Stomach (tissue), 4 donors: Measurements from ENCODE around the gene ANAPC10.

ENCODE experiments used
- CTCF ChIP-seq, 7 experiments: fragments of 450-650 bp in 4 of 7; fragments of 200-600 bp in 3 of 7; sonication (generic) in 3 of 7; IDR thresholded peaks; one replicate each; pipeline ENCODE4 v1.5.1; 2016 to 2019; ENCODE audit warnings: antibody characterized with exemption in 7 of 7, control low read depth in 2 of 7, mild to moderate bottlenecking in 1 of 7
- POLR2AphosphoS5 ChIP-seq, 3 donors: sonication (generic); formaldehyde crosslinking; IDR thresholded peaks; one replicate each; pipeline ENCODE4 v1.6.1; 2016; ENCODE audit warnings: antibody characterized with exemption in 3 of 3

DNA sequence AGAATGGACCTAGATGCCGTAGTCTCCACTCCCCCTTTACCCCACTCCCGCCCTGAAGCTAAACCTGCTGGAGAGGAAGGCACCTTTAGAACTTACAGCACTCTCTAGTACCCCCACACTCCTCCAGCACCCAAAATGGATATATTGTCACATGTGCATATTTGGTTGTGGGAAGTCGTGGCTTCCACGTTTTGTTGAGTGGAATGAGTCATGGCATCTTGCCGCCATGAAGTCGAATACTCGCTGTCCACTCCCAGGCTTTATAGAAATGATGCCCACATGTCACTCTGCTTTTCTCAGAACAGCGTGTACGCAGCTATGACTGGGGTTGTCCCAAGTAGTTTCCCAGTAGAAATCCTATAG is 660 bp upstream of the ANAPC10 start:
- no peak for TF ChIP-seq CTCF (IDR thresholded peaks at IDR 0.05)
- peak in 1 of 3 donors; percentile 2 for TF ChIP-seq POLR2AphosphoS5 (IDR thresholded peaks at IDR 0.05)
